ENCODE measurements around the gene TUSC2. TPM values are rescaled to one million over a fixed set of nuclear protein-coding genes. Genes with fewer than 3 reads are reported as not detected.

TUSC2 gene
- total RNA-seq, 1 experiment from 2014 or later, result 21.2 TPM

DNA sequence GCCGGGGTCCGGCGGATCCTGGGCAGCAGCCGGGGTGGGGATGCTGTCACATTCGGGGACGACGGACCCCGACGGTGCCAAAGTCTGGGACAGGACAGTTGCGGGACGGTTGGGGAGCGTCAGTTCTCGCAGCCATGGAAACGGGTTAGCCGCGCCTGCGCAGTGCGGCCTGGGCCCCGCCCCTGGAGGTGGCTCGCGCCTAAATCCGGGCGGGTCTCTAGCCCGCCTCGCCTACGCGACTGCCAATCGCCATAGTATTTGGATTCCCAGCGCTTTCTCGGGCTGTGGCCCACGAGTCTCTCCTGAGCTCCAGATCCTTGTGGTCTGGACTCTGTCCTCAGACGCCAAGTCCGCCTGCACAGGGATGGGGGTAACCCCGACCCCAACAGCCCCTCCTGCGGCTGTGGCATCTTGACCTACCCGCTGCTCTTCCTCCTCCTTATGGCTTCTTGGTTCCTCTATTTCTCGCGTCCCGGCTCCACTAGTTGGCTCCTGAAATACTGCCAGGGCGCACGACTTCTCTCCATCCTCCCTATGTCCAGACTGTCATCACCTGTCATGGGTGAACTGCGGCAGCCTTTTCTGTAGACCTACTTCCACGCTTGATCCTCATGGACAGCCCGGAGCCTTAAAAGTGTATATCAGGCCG is 17.7 kb upstream of the TUSC2 start, which contains the start of gene ZMYND10:
ZMYND10 (minus strand) TSS at position 147 of the 649 bp plus-strand sequence. CDS start 153 bp downstream, outside the sequence.
- no peaks in the 10 kb centered on the region for H3K9me3 ChIP-seq (replicated peaks)
- DNase-seq, result peak; percentile 30 to 37
- peak within 1 kb of the TSS; percentile 23; the same call in 1 of the 2 replicates for H3K4me3 ChIP-seq
- H3K27ac ChIP-seq, result no peak within 1 kb of the TSS
- no peaks in the 10 kb centered on the region for H3K36me3 ChIP-seq
- no peaks in the 10 kb centered on the region for H3K27me3 ChIP-seq
- no peaks in the 10 kb centered on the region for H3K4me1 ChIP-seq

GRCh38 chr3:50345008-50345407 is 17.0 kb upstream of the TUSC2 start:
- no peaks in the 10 kb centered on the region for H3K9me3 ChIP-seq (replicated peaks)
- H3K27ac ChIP-seq, result no peak overlapping the region
- no peak for DNase-seq
- no peaks in the 10 kb centered on the region for H3K4me1 ChIP-seq
- no peaks in the 10 kb centered on the region for H3K36me3 ChIP-seq
- H3K4me3 ChIP-seq, result no peak overlapping the region
- H3K27me3 ChIP-seq, result no peaks in the 10 kb centered on the region

- H3K4me3 ChIP-seq, result no peak overlapping the region
- H3K9me3 ChIP-seq (replicated peaks), result no peaks in the 10 kb centered on the region
- no peak for DNase-seq
- H3K27me3 ChIP-seq, result no peaks in the 10 kb centered on the region
- no peak overlapping the region for H3K27ac ChIP-seq
- no peaks in the 10 kb centered on the region for H3K4me1 ChIP-seq
- H3K36me3 ChIP-seq, result no peaks in the 10 kb centered on the region
Observed at GRCh38 chr3:50342813-50343633, 15.0 kb upstream of the TUSC2 start.

DNA sequence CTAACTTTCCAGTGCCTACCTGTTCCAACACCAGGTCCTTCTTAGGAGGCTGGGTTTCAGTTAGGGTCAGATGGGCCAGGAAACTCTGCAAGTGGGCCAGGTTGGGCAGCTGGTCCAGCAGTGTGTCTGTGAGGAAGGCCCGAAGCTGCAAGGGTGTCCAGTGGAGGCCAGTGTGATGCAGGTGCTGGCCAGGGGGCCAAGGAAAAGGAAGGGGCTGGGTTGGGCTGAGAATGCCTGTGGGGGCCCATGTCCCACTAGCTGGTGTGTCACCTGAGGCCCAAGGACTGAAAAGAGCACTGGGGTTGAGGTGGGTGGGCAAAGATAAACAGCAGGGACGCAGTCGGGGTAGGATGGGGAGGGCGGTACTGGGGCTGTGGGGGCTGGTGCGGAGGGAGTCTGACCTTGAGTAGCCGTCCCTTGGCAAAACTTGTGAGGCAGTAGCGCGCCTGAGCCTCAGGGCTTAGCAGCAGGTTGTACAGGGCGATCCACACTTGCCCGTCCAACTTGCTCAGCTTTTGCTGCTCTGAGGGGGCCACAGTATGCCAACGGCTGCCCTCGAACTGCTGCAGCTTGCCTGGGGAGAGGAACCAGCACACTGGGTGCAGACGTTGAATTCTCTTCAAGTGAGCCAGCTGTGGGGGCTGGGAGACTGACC is 14.1 kb upstream of the TUSC2 start:
- no peaks in the 10 kb centered on the region for H3K4me1 ChIP-seq
- no peaks in the 10 kb centered on the region for H3K27me3 ChIP-seq
- H3K4me3 ChIP-seq, result no peak overlapping the region
- no peaks in the 10 kb centered on the region for H3K9me3 ChIP-seq (replicated peaks)
- H3K36me3 ChIP-seq, result no peaks in the 10 kb centered on the region
- no peak for DNase-seq
- no peak overlapping the region for H3K27ac ChIP-seq

- Histone ChIP-seq H3K27ac (no peak overlapping the region), H3K36me3 (no peaks in the 10 kb centered on the region), H3K9me3 (replicated peaks) (no peaks in the 10 kb centered on the region), H3K4me1 (no peaks in the 10 kb centered on the region), H3K27me3 (no peaks in the 10 kb centered on the region), H3K4me3 (no peak overlapping the region)
- DNase-seq, result no peak
Observed at GRCh38 chr3:50341537-50341936, 13.5 kb upstream of the TUSC2 start.

GRCh38 chr3:50340448-50341329 is 12.7 kb upstream of the TUSC2 start, which contains the start of gene RASSF1:
Gene RASSF1 (minus strand): TSS chr3:50340836. CDS start chr3:50340805, 31 bp downstream.
- no peaks in the 10 kb centered on the region for H3K36me3 ChIP-seq
- no peak for DNase-seq
- H3K27ac ChIP-seq, result no peak within 1 kb of the TSS
- H3K9me3 ChIP-seq (replicated peaks), result no peaks in the 10 kb centered on the region
- H3K4me1 ChIP-seq, result peaks cover 3% of the 10 kb centered on the region; the same call in 1 of the 2 replicates
- no peak within 1 kb of the TSS for H3K4me3 ChIP-seq
- H3K27me3 ChIP-seq, result no peaks in the 10 kb centered on the region

DNA sequence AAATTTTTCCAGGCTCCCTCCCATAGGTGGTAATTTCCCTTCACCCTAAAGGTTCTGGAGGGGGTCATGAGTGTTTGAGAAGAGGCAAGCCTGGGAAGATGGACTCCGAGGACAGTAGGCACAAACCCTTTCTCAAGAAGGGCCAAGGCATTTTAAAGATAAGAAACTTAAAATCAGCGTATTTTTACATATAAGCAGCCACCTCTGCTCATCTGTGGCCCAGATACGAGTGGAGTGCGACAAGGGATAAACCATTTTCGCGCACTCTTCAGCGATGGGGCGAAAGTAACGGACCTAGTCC is 12.1 kb upstream of the TUSC2 start:
- Histone ChIP-seq H3K36me3 (no peaks in the 10 kb centered on the region), H3K4me3 (no peak overlapping the region), H3K27ac (no peak overlapping the region), H3K9me3 (replicated peaks) (no peaks in the 10 kb centered on the region), H3K4me1 (peaks cover 4% of the 10 kb centered on the region; the same call in 1 of the 2 replicates), H3K27me3 (no peaks in the 10 kb centered on the region)
- no peak for DNase-seq

DNA sequence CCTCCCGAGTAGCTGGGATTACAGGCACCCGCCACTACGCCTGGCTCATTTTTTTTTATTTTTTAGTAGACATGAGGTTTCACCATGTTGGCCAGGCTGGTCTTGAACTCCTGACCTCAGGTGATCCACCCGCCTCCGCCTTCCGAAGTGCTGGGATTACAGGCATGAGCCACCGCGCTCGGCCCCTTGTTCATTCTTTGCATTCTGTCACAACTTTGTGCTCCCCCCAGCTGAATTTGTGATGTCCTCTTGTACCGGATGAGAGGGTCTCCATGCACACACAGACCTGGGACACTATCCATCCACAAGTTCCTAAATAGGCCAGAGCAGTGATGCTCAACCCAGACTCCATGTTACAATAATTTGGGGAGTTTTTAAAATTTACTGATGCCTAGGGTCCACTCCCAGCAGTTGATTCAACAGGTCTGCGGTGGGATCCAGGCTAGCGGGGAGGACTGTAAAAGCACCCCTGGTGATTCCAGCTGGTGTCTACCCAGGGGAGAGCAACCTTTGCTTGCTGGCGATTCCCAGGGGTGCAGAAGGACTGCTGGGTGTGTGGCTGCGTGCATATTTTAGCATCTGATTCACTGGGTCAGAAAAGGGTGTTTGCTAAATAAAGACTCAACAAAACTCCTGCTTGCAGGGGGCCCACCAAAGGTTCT is 11.6 kb upstream of the TUSC2 start:
- no peaks in the 10 kb centered on the region for H3K27me3 ChIP-seq
- peaks cover 4% of the 10 kb centered on the region; the same call in 1 of the 2 replicates for H3K4me1 ChIP-seq
- no peak overlapping the region for H3K27ac ChIP-seq
- no peaks in the 10 kb centered on the region for H3K9me3 ChIP-seq (replicated peaks)
- no peaks in the 10 kb centered on the region for H3K36me3 ChIP-seq
- DNase-seq, result no peak
- no peak overlapping the region for H3K4me3 ChIP-seq

- no peak for DNase-seq
- Histone ChIP-seq H3K4me3 (no peak overlapping the region), H3K9me3 (replicated peaks) (no peaks in the 10 kb centered on the region), H3K27me3 (no peaks in the 10 kb centered on the region), H3K27ac (no peak overlapping the region), H3K36me3 (no peaks in the 10 kb centered on the region), H3K4me1 (peaks cover 4% of the 10 kb centered on the region; the same call in 1 of the 2 replicates)
Observed at GRCh38 chr3:50338965-50339364, 10.9 kb upstream of the TUSC2 start.

DNA sequence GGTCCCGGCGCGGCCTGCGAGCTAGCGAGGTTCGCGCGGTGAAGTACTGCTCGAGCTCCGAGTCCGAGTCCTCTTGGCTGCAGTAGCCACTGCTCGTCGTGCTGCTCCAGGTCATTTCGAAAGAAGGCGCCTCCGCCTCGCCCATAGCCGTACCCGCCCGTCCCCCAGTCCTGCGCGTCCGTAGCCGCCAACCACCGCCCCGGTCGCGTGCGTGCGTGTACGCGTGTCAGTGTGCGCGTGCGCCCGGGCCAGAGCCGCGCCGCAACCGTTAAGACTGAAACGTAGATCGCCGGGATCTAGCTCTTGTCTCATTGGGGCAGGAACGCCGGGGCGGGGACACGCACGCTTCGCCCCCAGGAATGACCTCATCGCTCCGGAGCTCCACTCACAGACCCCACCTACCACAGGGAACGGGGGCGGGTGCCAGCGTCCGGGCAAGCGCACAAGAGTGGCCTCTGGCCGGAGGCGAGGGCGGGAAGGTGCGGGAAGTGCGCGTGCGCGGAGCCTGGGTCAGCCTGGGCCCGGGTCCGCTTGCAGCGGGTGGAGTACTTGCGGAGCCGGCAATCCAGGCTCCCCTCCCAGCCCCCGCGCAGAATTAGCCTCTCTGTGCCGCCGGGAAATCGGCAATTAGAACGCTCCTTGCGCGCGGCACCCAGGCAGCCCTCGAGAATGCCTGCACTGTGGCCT is 9.3 kb upstream of the TUSC2 start:
- 0 out of 2 replicates have a peak, but pooled peaks cover under 1% of the 10 kb centered on the region for H3K36me3 ChIP-seq
- H3K27me3 ChIP-seq, result no peaks in the 10 kb centered on the region
- H3K4me1 ChIP-seq, result peaks cover 4% of the 10 kb centered on the region; the same call in 1 of the 2 replicates
- H3K4me3 ChIP-seq, result peak overlapping the region; percentile 79
- H3K9me3 ChIP-seq (replicated peaks), result no peaks in the 10 kb centered on the region
- H3K27ac ChIP-seq, result peak overlapping the region; percentile 67
- DNase-seq, result peak; percentile 98 to 99

- peak in 1 of 2 experiments; percentile 38 for DNase-seq
Observed at GRCh38 chr3:50336452-50337174, 8.6 kb upstream of the TUSC2 start.

GRCh38 chr3:50334339-50335075 is 6.5 kb upstream of the TUSC2 start:
- Histone ChIP-seq H3K4me1 (peaks cover 4% of the 10 kb centered on the region; the same call in 1 of the 2 replicates), H3K4me3 (no peak overlapping the region), H3K27me3 (no peaks in the 10 kb centered on the region), H3K9me3 (replicated peaks) (no peaks in the 10 kb centered on the region), H3K36me3 (peaks cover 23% of the 10 kb centered on the region; the same call in 1 of the 2 replicates), H3K27ac (no peak overlapping the region)
- DNase-seq, result no peak

More at GRCh38 chr3:50336452-50337174, 8.6 kb upstream of the TUSC2 start:
- peak overlapping the region; percentile 67 for H3K27ac ChIP-seq
- H3K9me3 ChIP-seq (replicated peaks), result no peaks in the 10 kb centered on the region
- peaks cover 4% of the 10 kb centered on the region; the same call in 1 of the 2 replicates for H3K4me1 ChIP-seq
- peak overlapping the region; percentile 79 for H3K4me3 ChIP-seq
- no peaks in the 10 kb centered on the region for H3K27me3 ChIP-seq
- peaks cover 6% of the 10 kb centered on the region; the same call in 1 of the 2 replicates for H3K36me3 ChIP-seq
